ENCODE data around the gene LYPD1.

Gene LYPD1

GRCh38 chr2:132668189-132668823, 1.7 kb downstream of the LYPD1 start:
- FAIRE-seq = no peak

GRCh38 chr2:132667706-132668105, 2.3 kb downstream of the LYPD1 start:
- no peak for FAIRE-seq

DNA sequence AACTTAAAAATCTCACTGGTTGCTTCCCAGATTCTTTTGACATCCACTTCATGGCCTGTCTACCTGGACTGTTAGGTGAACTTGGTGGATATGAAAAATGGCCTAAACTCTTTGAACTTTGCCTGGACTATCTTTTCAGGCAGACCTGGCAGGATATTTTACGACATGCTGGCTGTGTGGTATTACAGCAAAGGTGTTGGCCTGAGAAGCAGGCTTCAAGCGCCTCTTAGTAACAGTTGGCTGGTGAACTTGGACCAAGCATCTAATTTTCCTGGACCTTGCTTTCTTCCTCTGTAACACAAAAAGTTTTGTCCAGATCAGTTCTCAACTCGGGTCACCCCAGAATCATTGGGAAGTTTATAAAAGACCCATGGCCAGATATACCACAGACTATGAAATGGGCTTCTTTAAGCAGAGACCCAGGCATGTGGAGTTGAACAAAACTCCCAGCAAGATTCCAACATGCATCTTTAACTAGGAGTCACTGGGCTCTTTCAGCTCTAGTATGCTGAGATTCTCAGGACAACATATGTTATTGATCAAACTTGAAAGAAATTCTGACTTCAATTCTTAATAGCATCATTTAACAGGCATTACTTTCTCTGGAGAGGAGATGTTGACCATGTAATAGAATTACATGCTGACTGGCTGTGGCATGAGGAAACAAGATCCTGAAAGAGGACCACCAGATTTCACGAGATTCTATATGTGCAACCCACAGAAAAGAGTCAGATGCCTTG, 4.4 kb downstream of the LYPD1 start:
- no peak for FAIRE-seq

DNA sequence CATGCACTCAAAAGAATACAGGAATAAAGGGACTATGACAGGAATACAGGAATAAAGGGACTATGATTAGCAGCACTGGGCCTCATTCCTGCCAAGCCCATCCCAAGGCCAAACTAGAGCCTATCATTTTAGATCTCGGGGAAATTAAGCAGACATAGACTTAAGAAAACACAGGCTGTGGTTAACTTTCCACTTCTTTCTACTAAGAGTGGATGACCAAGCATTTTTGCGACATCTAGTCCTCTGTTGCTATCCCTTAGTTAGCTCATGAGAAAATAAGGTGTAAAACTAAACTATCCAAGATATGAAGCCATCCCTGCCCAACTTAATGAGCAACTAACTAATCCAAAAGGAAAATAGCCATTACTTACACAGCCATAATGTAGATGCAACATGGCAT, 5.9 kb downstream of the LYPD1 start:
- no peak for FAIRE-seq

DNA sequence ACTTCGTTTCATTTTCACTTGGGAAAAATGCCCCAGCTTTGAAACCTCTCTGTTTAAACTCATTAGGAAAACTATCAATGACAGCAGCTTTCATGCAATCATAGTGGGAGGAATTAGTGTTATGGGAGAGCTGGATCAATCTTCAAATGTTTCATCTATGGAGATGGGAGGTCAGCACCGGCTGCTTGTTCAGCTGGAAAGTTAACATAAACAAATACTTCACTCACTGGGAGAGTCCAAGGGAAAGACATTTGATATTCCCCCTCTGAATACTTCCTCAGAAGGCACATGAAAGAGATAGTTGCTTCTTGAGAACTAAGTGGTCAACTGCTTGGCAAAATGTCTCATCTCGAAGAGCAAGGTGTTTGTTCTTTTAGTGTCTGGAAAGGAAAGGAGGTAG, 7.3 kb downstream of the LYPD1 start:
- no peak for FAIRE-seq

- no peak for FAIRE-seq
Observed at GRCh38 chr2:132659331-132659730, 10.7 kb downstream of the LYPD1 start.

- no peak for FAIRE-seq
Observed at GRCh38 chr2:132656266-132656975, 13.6 kb downstream of the LYPD1 start.

GRCh38 chr2:132654968-132655367, 15.0 kb downstream of the LYPD1 start:
- no peak for FAIRE-seq

GRCh38 chr2:132654335-132654734, 15.7 kb downstream of the LYPD1 start:
- FAIRE-seq = no peak

DNA sequence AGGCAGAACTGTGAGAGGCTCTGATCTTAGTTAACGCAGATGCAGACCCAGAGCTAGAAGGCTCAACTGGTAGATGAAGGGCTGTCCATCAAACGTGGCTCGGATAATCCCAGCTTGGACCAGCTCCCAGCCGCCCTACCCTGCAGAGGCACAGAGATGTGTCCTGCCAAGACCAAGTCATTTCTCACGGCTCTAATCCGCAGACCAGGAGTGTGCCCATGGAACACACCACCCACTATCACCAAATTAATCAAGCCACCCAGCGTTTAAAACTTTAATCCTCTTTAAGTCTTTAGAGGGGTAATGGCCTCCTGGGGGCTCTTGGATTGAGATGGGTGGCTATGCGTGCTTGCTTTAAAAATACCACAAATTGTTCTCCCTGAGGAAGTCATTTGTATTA, 17.5 kb downstream of the LYPD1 start:
- FAIRE-seq = no peak

GRCh38 chr2:132651115-132652045, 18.6 kb downstream of the LYPD1 start:
- no peak for FAIRE-seq

- FAIRE-seq = no peak
Observed at GRCh38 chr2:132646540-132647108, 23.4 kb downstream of the LYPD1 start.

GRCh38 chr2:132645722-132646539, 24.1 kb downstream of the LYPD1 start:
- FAIRE-seq = no peak

DNA sequence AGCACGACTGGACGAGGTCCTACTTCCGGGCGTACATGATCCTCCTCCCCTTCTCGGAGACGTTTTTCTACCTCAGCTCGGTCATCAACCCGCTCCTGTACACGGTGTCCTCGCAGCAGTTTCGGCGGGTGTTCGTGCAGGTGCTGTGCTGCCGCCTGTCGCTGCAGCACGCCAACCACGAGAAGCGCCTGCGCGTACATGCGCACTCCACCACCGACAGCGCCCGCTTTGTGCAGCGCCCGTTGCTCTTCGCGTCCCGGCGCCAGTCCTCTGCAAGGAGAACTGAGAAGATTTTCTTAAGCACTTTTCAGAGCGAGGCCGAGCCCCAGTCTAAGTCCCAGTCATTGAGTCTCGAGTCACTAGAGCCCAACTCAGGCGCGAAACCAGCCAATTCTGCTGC, 24.8 kb downstream of the LYPD1 start:
- FAIRE-seq = no peak

GRCh38 chr2:132642415-132642814, 27.6 kb downstream of the LYPD1 start:
- FAIRE-seq = no peak

DNA sequence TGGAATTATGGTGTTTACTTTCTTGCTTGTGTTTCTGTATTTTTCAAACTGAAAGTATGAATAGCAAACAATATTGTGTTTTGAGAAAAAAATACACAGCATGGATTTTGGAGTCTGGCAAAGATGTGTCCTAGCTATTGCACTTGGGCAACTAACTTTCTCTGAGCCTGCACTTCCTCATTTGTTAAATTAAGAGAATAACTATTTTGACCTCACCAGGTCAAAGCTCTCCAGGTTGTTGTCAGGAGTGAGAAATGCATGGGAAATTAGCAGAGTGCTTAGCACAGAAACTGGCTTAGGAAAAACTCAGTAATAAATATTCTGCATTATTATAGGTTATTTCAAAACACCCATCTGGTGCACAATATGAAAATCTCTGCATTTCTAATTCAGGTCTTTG, 28.2 kb downstream of the LYPD1 start:
- no peak for FAIRE-seq

GRCh38 chr2:132640116-132640515, 29.9 kb downstream of the LYPD1 start:
- FAIRE-seq = no peak

DNA sequence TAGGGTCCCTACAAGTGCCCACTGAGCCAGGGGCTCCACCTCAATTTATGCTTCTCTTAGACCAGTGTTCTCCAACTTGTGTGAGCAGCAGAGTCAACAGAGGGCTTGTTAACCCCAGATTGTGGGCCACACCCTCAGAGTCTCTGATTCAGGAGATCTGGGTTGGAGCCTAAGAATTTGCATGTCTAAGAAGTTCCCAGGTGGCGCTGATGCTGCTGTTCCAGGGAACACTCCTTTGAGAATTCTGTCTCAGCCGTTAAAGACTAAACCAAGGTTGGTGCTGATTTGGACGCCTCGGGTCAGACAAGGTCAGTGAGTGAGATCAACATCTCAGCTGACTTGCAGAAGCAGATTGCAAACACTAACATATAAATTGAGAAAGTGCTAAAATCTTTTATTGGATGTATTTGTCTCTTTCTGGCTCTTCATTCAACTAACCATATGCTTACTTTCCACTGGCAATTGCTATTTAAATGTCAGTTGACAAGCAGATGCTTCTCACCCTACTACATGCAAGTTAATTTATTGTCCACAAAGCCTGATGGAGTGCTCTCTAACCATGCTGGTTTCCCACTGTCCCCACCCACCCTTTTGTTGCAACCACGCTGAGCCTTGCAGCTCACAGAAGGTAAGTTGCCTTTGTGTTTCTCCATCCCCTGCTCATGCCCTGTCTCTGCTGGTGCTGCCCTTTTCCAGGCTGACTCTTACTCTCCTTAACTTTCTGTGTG, 31.5 kb downstream of the LYPD1 start:
- no peak for FAIRE-seq

- FAIRE-seq = no peak
Observed at GRCh38 chr2:132636346-132636745, 33.7 kb downstream of the LYPD1 start.

DNA sequence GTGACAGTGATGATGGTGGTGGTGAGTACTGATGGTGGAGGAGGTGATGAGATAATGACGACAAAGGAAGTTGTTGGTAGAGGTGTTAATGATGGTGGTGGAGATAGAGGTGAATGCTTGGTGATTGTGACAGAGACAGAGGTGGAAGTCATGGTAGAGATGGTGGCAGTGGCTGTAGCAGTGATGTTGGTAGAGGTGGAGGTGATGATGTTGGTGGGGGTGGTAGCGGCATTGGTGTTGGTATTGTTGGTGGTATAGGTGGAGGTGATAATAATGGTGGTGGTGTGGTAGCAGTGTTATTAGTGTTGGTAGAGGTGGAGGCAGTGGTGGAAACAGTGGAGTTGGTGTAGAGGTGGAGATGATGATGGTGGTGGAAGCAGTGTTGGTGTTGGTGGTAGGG, 36.4 kb downstream of the LYPD1 start:
- no peak for FAIRE-seq
